ENCODE results near the gene ALPK1.
"Not testable (repeated sequence)": the region's sequence is repeated elsewhere in the genome, so short reads cannot be mapped to it uniquely, and the experiment has no call there.

ALPK1 gene

DNA sequence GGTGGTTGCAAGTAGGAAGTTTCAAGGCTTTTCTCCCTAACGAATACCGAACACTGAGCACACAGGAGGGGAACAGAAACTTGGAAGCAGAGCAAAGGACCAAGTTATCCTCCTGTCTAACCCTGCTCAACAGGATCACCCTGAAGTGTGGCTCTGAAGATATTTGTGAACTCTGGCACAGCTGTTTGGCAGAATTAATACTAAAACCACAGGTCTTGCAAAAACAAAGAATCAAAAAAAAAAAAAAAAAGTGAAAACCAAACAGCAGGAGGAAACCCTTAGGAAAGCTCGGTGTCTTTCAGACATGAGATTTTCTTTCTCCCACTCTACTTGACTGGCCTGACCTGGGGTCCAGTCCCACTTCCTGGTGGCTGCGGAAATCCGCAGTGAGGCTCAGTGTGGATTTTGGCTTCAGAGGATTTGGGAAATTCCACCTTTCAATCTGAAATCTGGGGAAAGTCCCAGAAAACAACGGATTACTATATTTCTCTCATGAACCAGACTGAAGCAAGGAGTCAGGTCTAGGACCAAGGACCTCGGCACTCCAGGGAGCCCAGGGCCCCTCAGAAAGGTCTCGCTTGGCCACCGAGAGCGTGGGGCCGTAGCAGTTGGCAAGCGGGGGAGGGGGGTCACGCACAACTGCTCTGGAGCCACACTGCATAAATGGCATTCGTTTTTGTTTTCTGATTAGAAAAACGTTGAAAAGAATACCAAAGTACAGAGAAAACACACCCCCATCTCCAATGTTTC, 12.3 kb upstream of the ALPK1 start:
- DNase-seq: peak; percentile 10

DNA sequence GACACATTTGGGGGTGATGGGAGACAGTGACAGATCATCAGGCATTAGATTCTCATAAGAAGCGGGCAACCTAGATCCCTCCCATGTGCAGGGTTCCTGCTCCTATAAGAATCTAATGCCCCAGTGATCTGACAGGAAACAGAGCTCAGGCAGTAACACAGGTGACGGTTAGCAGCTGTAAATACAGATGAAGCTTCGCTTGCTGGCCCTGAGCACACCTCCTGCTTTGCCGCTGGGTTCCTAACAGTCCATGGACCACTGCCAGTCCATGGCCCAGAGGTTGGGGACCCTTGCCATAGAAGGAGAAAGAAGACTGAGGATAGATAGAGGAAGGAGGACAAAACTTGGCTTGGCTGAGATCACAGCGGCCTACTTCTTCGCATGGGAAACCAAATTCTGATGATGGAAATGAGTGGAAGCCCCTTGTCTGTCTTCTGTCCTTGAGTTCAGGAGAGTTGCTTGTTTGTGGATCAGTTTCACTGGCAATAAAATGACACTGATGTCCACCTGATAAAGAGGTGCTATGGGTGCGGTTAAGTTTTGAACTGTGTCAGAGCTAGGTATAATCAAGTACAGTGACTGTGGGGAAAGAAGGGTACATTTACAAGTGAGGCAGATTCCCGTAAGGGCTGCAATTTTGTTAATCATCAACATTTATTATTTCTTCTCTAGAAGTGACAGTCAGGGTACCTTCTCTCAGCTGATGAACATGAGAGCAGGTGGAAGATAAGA, 9.7 kb upstream of the ALPK1 start:
- DNase-seq: no peak

GRCh38 chr4:112288455-112288854, 8.7 kb upstream of the ALPK1 start:
- no peak for DNase-seq

DNA sequence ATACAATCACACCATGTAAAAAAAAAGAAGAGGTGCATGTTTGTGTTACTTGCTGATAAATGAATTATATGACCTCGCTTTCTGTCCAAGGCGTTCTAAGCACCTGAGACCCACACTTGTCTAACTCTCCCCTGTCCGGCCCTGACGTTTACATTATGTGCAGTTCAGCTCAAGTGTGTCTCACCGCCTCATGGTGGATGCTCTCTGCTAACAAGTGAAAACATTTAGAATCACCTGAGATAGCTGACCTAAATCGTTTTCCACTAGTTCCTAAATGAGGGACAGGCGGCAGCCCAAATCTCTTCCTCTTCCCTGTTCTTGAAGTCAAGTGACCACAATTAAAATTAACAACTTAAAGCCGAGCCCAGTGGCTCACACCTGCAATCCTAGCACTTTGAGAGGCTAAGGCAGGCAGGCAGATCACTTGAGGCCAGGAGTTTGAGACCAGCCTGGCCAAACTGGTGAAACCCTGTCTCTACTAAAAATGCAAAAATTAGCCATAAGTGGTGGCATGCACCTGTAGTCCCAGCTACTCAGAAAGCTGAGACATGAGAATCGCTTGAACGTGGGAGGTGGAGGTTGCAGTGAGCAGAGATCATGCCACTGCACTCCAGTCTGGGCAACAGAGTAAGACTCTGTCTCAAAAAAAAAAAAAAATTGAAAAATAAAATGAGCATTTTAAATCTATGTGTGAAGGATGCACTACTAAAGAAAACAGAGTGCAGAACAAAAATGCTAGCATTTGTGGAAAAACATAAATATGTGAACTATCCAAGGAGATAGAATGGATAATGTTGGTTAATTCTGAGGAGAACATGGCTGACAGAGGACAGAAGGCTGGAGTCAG, 7.5 kb upstream of the ALPK1 start:
- DNase-seq: no peak

GRCh38 chr4:112290341-112290740, 6.8 kb upstream of the ALPK1 start:
- no peak for DNase-seq

- DNase-seq: no peak
These were observed 2.6 kb downstream of the ALPK1 start for GRCh38 chr4:112299721-112300120.

GRCh38 chr4:112302320-112303274, 5.4 kb downstream of the ALPK1 start:
- no peak for DNase-seq

GRCh38 chr4:112305477-112305876, 8.3 kb downstream of the ALPK1 start:
- DNase-seq: not testable (repeated sequence)

DNA sequence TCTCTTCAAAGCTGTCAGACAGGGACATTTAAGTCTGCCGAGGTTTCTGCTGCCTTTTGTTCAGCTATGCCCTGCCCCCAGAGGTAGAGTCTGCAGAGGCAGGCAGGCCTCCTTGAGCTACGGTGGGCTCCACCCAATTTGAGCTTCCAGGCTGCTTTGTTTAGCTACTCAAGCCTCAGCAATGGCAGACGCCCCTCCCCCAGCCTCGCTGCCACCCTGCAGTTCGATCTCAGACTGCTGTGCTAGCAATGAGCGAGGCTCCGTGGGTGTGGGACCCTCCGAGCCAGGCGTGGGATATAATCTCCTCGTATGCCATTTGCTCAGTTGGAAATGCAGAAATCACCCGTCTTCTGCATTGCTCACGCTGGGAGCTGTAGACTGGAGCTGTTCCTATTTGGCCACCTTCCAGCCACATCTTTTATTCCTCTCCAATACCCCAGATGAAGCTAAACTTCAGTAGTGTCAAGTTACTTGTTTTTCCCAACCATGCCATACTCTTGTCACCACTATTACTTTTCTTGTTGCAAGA, 12.2 kb downstream of the ALPK1 start:
- DNase-seq: peak; percentile 56

- DNase-seq: no peak
These were observed 14.3 kb downstream of the ALPK1 start for GRCh38 chr4:112311516-112311915.

DNA sequence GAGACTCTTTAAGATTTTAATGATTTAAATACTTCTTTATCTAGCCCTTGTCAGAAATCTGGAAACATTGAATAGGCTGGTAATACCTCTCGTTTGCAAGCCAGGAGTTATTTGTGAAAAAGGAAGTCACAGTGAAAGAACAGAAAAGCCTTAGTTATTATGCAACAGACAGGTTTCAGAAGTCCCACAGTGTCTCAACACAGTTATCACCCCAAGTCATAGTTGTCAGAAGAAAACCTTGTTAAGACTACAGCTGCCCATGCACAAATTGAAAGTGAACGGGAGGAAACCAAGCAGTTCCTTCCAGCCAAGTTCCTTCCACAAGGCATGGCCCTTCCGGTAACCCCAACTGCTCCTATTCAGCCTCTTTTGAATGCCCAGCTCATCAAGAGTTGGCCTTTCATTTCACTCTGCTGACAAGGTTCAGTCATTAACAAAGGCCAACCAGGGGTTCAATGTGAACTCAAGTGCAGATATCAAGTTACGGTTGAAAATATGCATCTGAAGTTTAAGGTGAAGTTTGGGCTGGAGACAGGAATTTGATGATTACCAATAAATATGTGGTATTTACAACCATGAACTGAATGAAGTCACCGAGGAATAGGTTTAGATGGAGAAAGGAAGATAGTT, 15.6 kb downstream of the ALPK1 start:
- DNase-seq: no peak

DNA sequence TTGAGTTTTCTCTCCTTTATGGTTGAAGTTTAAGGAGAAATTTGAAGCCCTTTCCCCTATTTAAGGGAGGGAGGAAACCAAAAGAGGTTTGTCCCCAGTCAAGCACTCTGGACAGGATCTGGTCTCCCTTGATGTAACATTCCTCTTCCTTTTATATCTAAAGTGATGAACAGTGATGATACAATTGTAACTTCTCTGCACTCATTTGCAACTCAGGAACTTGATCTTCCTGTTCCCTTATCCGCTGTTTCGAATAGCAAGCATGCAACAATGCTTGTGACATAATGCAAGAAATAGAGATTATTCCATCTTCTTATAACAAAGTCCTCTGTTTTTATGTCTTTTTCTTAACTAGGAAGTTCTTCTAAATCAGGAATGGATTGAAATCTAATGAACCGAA, 18.3 kb downstream of the ALPK1 start:
- DNase-seq: no peak

DNA sequence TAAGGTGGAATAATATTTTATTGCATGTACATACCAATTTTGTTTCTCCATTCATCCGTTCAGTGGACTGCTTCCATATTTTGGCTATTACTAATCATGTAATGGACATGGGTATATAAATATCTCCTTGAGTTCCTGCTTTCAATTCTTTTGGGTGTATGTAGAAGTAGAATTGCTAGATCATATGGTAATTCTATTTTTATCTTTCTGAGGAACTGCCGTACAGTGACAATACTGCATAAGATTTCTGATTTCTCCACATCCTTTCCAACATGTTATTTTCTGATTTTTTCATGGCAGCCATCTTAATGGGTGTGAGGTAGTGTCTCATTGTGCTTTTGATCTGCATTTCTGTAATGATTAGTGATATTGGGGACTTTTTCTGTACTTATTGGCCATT, 19.2 kb downstream of the ALPK1 start:
- no peak for DNase-seq

DNA sequence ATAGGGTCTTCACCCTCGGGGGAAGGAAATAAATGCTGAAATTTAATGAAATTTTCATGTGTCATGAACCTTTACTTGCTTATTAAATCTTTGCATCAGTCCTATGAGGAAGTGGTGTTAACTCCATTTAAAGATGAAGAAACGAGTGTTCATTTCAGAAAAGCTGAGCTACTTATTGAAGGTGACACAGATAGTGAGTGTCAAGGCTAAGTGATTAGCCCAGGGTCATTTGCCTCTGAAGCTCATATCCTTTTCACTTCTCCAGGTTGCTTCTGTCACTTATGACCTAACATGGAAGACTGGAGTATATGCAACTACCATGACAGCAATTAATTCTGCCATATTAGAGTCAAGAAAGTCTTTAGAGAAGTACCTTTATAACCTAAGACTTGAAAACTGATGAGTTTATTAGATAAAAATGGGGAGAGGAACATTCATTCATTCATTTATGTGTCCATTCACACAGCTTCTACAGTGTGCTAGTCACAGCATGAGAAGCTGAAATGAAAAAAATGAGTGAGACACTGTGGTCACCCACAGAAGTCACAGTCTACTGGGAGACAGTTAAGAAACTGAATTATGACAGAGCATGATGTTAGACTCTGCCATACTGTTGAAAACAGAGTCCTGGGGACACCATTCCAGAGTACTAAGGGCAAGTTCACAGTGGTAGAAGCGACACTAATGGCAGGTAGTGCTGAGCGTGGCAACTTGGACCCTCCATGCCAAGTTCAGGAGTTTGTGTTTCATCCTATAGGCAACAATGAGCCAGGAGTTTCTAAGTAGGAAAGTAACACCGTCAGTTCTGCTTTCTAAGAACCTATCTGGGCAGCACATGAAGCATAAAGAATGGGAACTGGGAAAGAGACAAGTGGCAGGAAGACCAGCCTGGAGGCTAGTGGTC, 21.3 kb downstream of the ALPK1 start:
- no peak for DNase-seq

DNA sequence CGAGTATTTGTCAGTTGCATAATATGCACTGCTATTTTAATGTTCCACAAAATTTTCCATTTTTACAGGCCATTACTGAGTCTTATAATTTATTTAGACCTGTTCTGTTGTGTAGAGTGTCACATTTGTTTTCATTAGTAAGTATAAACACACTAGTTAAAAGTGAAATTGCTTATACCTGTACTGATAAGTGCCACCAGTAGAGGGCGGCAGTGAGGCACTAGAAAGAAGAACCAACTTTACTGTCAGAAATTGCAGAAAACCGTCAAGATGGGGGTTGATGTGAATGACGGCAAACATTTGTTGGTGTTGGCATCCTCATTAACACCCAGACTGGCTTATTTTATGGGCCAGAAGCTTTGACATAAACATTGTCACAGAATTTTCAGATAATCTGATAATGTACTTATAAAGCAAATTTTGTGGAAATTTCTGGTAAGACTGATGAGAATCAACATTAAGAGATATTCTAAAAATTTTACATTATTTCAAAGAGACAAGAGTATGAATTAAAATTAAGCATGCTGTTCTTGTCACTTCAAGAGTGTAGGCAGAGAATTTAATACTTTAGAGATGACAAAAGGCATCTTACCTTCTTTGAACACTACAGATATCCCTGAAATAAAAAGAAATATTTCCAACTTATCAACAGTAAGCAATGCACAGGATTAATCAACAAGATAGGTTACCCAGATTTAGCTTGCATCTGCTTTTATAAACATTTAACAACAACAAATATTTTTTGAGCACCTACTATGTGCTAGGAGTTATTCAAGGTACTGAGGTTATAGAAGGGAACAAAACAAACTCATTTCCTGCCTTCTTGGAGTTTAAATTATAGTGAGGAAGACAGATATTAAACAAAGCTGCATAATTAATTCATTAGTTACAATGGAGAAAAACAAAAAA, 24.9 kb downstream of the ALPK1 start:
- DNase-seq: peak; percentile 53

- no peak for DNase-seq
These were observed 25.7 kb downstream of the ALPK1 start for GRCh38 chr4:112322866-112323265.

GRCh38 chr4:112325530-112325929, 28.4 kb downstream of the ALPK1 start:
- DNase-seq: no peak

GRCh38 chr4:112327965-112328733, 31.0 kb downstream of the ALPK1 start:
- peak; percentile 43 for DNase-seq

- DNase-seq: no peak
These were observed 31.6 kb downstream of the ALPK1 start for GRCh38 chr4:112328734-112329130.
